Natural killer cell (primary cell): Measurements from ENCODE around the gene MST1. TPM values are rescaled to one million over a fixed set of nuclear protein-coding genes. Genes with fewer than 3 reads are reported as not detected.

Experiments used
- ATAC-seq, 3 donors: fragments of 150-1000 bp in 2 of 3; fragments of 200-7000 bp in 1 of 3; cut with Tn5 transposase; 1 replicate in 1 of 3; 2 replicates in 2 of 3; pipeline ENCODE4 v1.10.0; 2021; ENCODE audit warnings: mild to moderate bottlenecking in 2 of 3, moderate library complexity in 2 of 3
- DNase-seq, 2 donors: peaks; one replicate each; pipeline versions ENCODE4 v3.0.0 to v3.0.0-alpha.2; 2013 to 2021; ENCODE audit warnings: mixed read lengths in 1 of 2
- H3K27ac ChIP-seq: one replicate; pipeline ENCODE4 v1.5.1; 2013; ENCODE audit warnings: mild to moderate bottlenecking, low read length
- H3K27me3 ChIP-seq: one replicate; pipeline ENCODE4 v1.6.1; 2013; ENCODE audit warnings: low read length; ENCODE audit not compliant: control insufficient read depth, insufficient read depth
- H3K36me3 ChIP-seq: one replicate; pipeline ENCODE4 v1.6.1; 2013; ENCODE audit warnings: low read length; ENCODE audit not compliant: control insufficient read depth, insufficient read depth
- H3K4me1 ChIP-seq: one replicate; pipeline ENCODE4 v1.6.1; 2013; ENCODE audit warnings: low read length; ENCODE audit not compliant: control insufficient read depth, insufficient read depth
- H3K4me3 ChIP-seq: one replicate; pipeline ENCODE4 v1.5.1; 2013; ENCODE audit warnings: low read length
- H3K9me3 ChIP-seq: one replicate; pipeline ENCODE4 v1.6.1; 2013; ENCODE audit warnings: low read length; ENCODE audit not compliant: control insufficient read depth, insufficient read depth
- H3K27ac Mint-ChIP-seq, 2 donors: one replicate each; pipeline ENCODE4 v1.8.0; 2022; ENCODE audit warnings: mild to moderate bottlenecking in 2 of 2, mixed read lengths in 2 of 2, moderate library complexity in 1 of 2
- H3K27me3 Mint-ChIP-seq, 2 donors: one replicate each; pipeline ENCODE4 v1.8.0; 2022; ENCODE audit warnings: low read depth in 2 of 2, mixed read lengths in 2 of 2
- H3K36me3 Mint-ChIP-seq: one replicate; pipeline ENCODE4 v1.8.0; 2022; ENCODE audit warnings: mixed read lengths
- H3K4me1 Mint-ChIP-seq, 2 donors: one replicate each; pipeline ENCODE4 v1.8.0; 2022; ENCODE audit warnings: mixed read lengths in 2 of 2
- H3K4me3 Mint-ChIP-seq: one replicate; pipeline ENCODE4 v1.8.0; 2022; ENCODE audit warnings: mild to moderate bottlenecking, moderate library complexity, mixed read lengths
- H3K9me3 Mint-ChIP-seq, 2 donors: one replicate each; pipeline ENCODE4 v1.8.0; 2022; ENCODE audit warnings: mixed read lengths in 2 of 2
- WGBS: methylation state at CpG from one replicate; pipeline ENCODE4 v1.1.7; 2013; ENCODE audit warnings: missing lambda C conversion rate; ENCODE audit not compliant: insufficient coverage; 5-methylcytosine and 5-hydroxymethylcytosine counted together
- intact Hi-C: fragments of 100-400 bp; cut with micrococcal nuclease; formaldehyde crosslinking; loops from one replicate; pipeline ENCODE4 v1.14.2; 2022
- total RNA-seq, 4 donors: library from RNA; stranded (reverse); fragments of 120-200 nt in 1 of 4; gene quantifications; one replicate each; pipeline versions ENCODE4 v1.2.3 to v1.2.4, GENCODE V29; 2013 to 2022
- TF ChIP-seq, protein P1 (sequence below): fragments of 200-600 bp; IDR thresholded peaks from one replicate; pipeline ENCODE4 v1.8.0; 2022; ENCODE audit warnings: antibody characterized with exemption

MST1 gene
- total RNA-seq, 3 donors from 2014 or later (not counting 1 experiment from before 2014, with no cell fraction given): 9.5 to 19.1 (median 15.2) TPM

- no peaks in the 10 kb centered on the region for H3K4me1 ChIP-seq
- no peaks in the 10 kb centered on the region for H3K36me3 ChIP-seq
- Mint-ChIP-seq H3K27ac (no peak overlapping the region), H3K4me1 (no peaks in the 10 kb centered on the region), H3K4me3 (no peak overlapping the region), H3K36me3 (no peaks in the 10 kb centered on the region), H3K9me3 (no peaks in the 10 kb centered on the region), H3K27me3 (no peaks in the 10 kb centered on the region)
- H3K4me3 ChIP-seq: no peak overlapping the region
- DNase-seq: no peak
- H3K27ac ChIP-seq: no peak overlapping the region
- H3K9me3 ChIP-seq: no peaks in the 10 kb centered on the region
- TF ChIP-seq, protein P1, sequence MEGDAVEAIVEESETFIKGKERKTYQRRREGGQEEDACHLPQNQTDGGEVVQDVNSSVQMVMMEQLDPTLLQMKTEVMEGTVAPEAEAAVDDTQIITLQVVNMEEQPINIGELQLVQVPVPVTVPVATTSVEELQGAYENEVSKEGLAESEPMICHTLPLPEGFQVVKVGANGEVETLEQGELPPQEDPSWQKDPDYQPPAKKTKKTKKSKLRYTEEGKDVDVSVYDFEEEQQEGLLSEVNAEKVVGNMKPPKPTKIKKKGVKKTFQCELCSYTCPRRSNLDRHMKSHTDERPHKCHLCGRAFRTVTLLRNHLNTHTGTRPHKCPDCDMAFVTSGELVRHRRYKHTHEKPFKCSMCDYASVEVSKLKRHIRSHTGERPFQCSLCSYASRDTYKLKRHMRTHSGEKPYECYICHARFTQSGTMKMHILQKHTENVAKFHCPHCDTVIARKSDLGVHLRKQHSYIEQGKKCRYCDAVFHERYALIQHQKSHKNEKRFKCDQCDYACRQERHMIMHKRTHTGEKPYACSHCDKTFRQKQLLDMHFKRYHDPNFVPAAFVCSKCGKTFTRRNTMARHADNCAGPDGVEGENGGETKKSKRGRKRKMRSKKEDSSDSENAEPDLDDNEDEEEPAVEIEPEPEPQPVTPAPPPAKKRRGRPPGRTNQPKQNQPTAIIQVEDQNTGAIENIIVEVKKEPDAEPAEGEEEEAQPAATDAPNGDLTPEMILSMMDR: no peak
- WGBS: 73% methylated on average over 3 of the region's 3 CpGs
- H3K27me3 ChIP-seq: no peaks in the 10 kb centered on the region
- intact Hi-C loops: no loop called here
- no peak for ATAC-seq
These were observed 40.8 kb downstream of the MST1 start for GRCh38 chr3:49648354-49649019.

- Histone ChIP-seq H3K27ac (no peak overlapping the region), H3K36me3 (no peaks in the 10 kb centered on the region), H3K27me3 (no peaks in the 10 kb centered on the region), H3K4me1 (no peaks in the 10 kb centered on the region), H3K4me3 (no peak overlapping the region), H3K9me3 (no peaks in the 10 kb centered on the region)
- Mint-ChIP-seq H3K9me3 (no peaks in the 10 kb centered on the region), H3K4me3 (no peak overlapping the region), H3K27me3 (no peaks in the 10 kb centered on the region), H3K27ac (no peak overlapping the region), H3K4me1 (no peaks in the 10 kb centered on the region), H3K36me3 (no peaks in the 10 kb centered on the region)
- intact Hi-C loops: no loop called here
- DNase-seq (no peak), ATAC-seq (no peak)
- whole genome bisulfite sequencing: 70% methylated on average over 2 of the region's 2 CpGs
- TF ChIP-seq, protein P1: no peak
These were observed 41.5 kb downstream of the MST1 start for GRCh38 chr3:49647741-49648140.

- WGBS: 89% methylated on average over 2 of the region's 3 CpGs
These were observed 43.0 kb downstream of the MST1 start for GRCh38 chr3:49646236-49646635.

More at GRCh38 chr3:49646236-49646635, 43.0 kb downstream of the MST1 start:
- no peak overlapping the region for H3K27ac Mint-ChIP-seq
- Histone ChIP-seq H3K36me3 (no peaks in the 10 kb centered on the region), H3K9me3 (no peaks in the 10 kb centered on the region), H3K4me1 (no peaks in the 10 kb centered on the region), H3K27ac (no peak overlapping the region), H3K27me3 (no peaks in the 10 kb centered on the region), H3K4me3 (no peak overlapping the region)
- H3K9me3 Mint-ChIP-seq: no peaks in the 10 kb centered on the region
- intact Hi-C loops: no loop called here
- no peak for DNase-seq
- no peaks in the 10 kb centered on the region for H3K36me3 Mint-ChIP-seq
- H3K27me3 Mint-ChIP-seq: no peaks in the 10 kb centered on the region
- TF ChIP-seq, protein P1: no peak
- H3K4me3 Mint-ChIP-seq: no peak overlapping the region
- no peak for ATAC-seq
- no peaks in the 10 kb centered on the region for H3K4me1 Mint-ChIP-seq
